ENCODE results near the gene VAC14. TPM values are rescaled to one million over a fixed set of nuclear protein-coding genes. Genes with fewer than 3 reads are reported as not detected.

VAC14 gene
- total RNA-seq, 1 donor from 2014 or later = 16.1 TPM

GRCh38 chr16:70686376-70687101 lies 114.4 kb downstream of the VAC14 start:
- Histone ChIP-seq H3F3A (ENCODE audit: low read depth) (peaks cover 24% of the 10 kb centered on the region), H3K27me3 (peaks cover 10% of the 10 kb centered on the region), H3K27ac (no peak overlapping the region), H3K4me3 (peak overlapping the region; percentile 47), H2AFZ (replicated peaks) (no peak overlapping the region), H3K9ac (no peak overlapping the region), H3K4me1 (peaks cover 14% of the 10 kb centered on the region), H4K20me1 (ENCODE audit: low read depth) (peaks cover 42% of the 10 kb centered on the region), H3K79me2 (ENCODE audit: low read depth) (peaks cover 10% of the 10 kb centered on the region), H3K4me2 (peak overlapping the region; percentile 68), H3K9me3 (ENCODE audit: low read depth) (no peaks in the 10 kb centered on the region), H3K36me3 (no peaks in the 10 kb centered on the region)
- no peaks in the 10 kb centered on the region for H3K9me3 Mint-ChIP-seq
- peaks cover 31% of the 10 kb centered on the region for H3K4me1 Mint-ChIP-seq
- peak overlapping the region; percentile 66 for H3K27ac Mint-ChIP-seq
- peak overlapping the region; percentile 86 for H3K4me3 Mint-ChIP-seq
- no peaks in the 10 kb centered on the region for H3K36me3 Mint-ChIP-seq
- DNase-seq (ENCODE audit: low spot score) = no peak
- H3K27me3 Mint-ChIP-seq (ENCODE audit: insufficient read depth, low read depth) = peaks cover 10% of the 10 kb centered on the region
- TF ChIP-seq EZH2phosphoT487 (IDR thresholded peaks at IDR 0.05) (no peak), EZH2 (IDR thresholded peaks at IDR 0.05) (no peak), CTCF (IDR thresholded peaks at IDR 0.05) (no peak)

GRCh38 chr16:70685938-70686375 lies 115.0 kb downstream of the VAC14 start, which contains the start of gene MTSS2:
Gene MTSS2, minus strand, starts transcription at chr16:70686053. Its CDS starts 262 bp downstream, at chr16:70685791.
- H3K27me3 ChIP-seq = peaks cover 10% of the 10 kb centered on the region
- Mint-ChIP-seq H3K27ac (peak within 1 kb of the TSS; percentile 66), H3K4me1 (peaks cover 28% of the 10 kb centered on the region), H3K36me3 (no peaks in the 10 kb centered on the region), H3K9me3 (no peaks in the 10 kb centered on the region), H3K4me3 (peak within 1 kb of the TSS; percentile 86), H3K27me3 (ENCODE audit: insufficient read depth, low read depth) (peaks cover 10% of the 10 kb centered on the region)
- H3K79me2 ChIP-seq (ENCODE audit: low read depth) = peaks cover 10% of the 10 kb centered on the region
- H3K4me3 ChIP-seq = peak within 1 kb of the TSS; percentile 80
- H3K4me1 ChIP-seq = peaks cover 14% of the 10 kb centered on the region
- H4K20me1 ChIP-seq (ENCODE audit: low read depth) = peaks cover 45% of the 10 kb centered on the region
- no peak within 1 kb of the TSS for H2AFZ ChIP-seq (replicated peaks)
- H3K9me3 ChIP-seq (ENCODE audit: low read depth) = no peaks in the 10 kb centered on the region
- peak within 1 kb of the TSS; percentile 98 for H3K4me2 ChIP-seq
- no peak within 1 kb of the TSS for H3K27ac ChIP-seq
- peak within 1 kb of the TSS; percentile 60 for H3K9ac ChIP-seq
- no peak for TF ChIP-seq EZH2phosphoT487 (IDR thresholded peaks at IDR 0.05)
- TF ChIP-seq CTCF (IDR thresholded peaks at IDR 0.05) = no peak
- TF ChIP-seq EZH2 (IDR thresholded peaks at IDR 0.05) = no peak
- peak; percentile 97 for DNase-seq (ENCODE audit: low spot score)
- peaks cover 24% of the 10 kb centered on the region for H3F3A ChIP-seq (ENCODE audit: low read depth)
- H3K36me3 ChIP-seq = no peaks in the 10 kb centered on the region

DNA sequence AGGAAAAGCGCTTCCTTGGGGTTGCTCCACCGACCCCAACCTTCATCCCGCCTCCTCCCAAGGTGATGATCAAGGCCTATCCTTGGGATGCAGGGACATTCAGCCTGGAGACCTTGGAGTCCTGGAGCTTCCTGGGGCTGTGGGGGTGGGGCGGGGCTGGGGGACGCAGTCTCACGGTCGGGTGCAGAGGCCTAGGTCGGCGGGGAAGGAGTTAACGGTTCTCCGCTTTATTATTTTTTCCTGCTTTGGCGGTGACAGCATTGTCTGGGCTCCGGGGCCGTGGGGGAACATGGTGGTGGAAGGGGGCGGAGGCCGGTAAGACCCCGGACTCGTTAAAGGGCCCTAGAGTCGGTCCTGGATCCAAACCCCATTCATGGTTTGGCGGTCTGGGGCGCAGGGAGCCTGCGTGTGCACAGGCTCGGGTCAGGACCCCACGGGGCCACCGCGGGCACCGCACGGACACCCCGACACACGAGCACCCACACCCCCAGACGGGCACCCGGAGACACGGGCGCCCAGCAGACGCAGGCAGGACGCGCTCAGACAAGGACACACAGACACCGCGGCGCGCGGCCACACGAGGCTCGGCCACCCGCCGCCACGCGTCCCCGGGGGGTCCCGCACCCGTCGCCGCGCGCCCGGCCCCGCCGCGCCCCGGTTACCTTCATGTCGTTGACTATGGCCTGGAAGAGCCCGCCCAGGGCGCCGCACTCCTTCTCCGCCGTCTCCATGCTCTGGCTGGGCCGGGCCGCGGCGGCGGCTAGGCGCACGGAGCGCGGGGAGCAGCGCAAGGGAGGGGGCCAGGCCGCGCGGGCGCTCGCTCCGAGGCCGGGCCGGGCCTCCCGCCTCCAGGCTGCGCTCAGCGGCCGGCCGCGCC lies 115.7 kb downstream of the VAC14 start:
- Histone ChIP-seq H3K4me3 (peak overlapping the region; percentile 80), H3K9me3 (ENCODE audit: low read depth) (no peaks in the 10 kb centered on the region), H3K4me2 (peak overlapping the region; percentile 98), H3K79me2 (ENCODE audit: low read depth) (peaks cover 10% of the 10 kb centered on the region), H3F3A (ENCODE audit: low read depth) (peaks cover 24% of the 10 kb centered on the region), H3K27me3 (peaks cover 10% of the 10 kb centered on the region), H4K20me1 (ENCODE audit: low read depth) (peaks cover 51% of the 10 kb centered on the region), H3K36me3 (no peaks in the 10 kb centered on the region), H3K4me1 (peaks cover 14% of the 10 kb centered on the region), H3K9ac (peak overlapping the region; percentile 60), H2AFZ (replicated peaks) (no peak overlapping the region), H3K27ac (no peak overlapping the region)
- no peak for TF ChIP-seq EZH2 (IDR thresholded peaks at IDR 0.05)
- TF ChIP-seq EZH2phosphoT487 (IDR thresholded peaks at IDR 0.05) = no peak
- TF ChIP-seq CTCF (IDR thresholded peaks at IDR 0.05) = no peak
- Mint-ChIP-seq H3K9me3 (no peaks in the 10 kb centered on the region), H3K36me3 (no peaks in the 10 kb centered on the region), H3K4me1 (peaks cover 27% of the 10 kb centered on the region), H3K27me3 (ENCODE audit: insufficient read depth, low read depth) (peaks cover 7% of the 10 kb centered on the region), H3K4me3 (peak overlapping the region; percentile 86), H3K27ac (no peak overlapping the region)
- DNase-seq (ENCODE audit: low spot score) = no peak
